Measurements from ENCODE around the gene SEPTIN12. TPM values are rescaled to one million over a fixed set of nuclear protein-coding genes. Genes with fewer than 3 reads are reported as not detected.

The SEPTIN12 gene
- polyA plus RNA-seq, 1 donor from 2014 or later: 1.8 TPM

- TF ChIP-seq EZH2 (IDR thresholded peaks at IDR 0.05; ENCODE audit: borderline replicate concordance, insufficient read depth, low read length, poor library complexity, severe bottlenecking) (no peak), REST (IDR thresholded peaks at IDR 0.05; ENCODE audit: borderline replicate concordance) (no peak), RAD21 (conservative IDR thresholded peaks at IDR 0.05) (no peak), POLR2AphosphoS5 (IDR thresholded peaks at IDR 0.05) (no peak), SMC3 (conservative IDR thresholded peaks at IDR 0.05; ENCODE audit: poor library complexity) (no peak), TAF1 (IDR thresholded peaks at IDR 0.05; ENCODE audit: low read depth) (no peak), MXI1 (conservative IDR thresholded peaks at IDR 0.05; ENCODE audit: poor library complexity, severe bottlenecking) (no peak), EP300 (conservative IDR thresholded peaks at IDR 0.05; ENCODE audit: poor library complexity, severe bottlenecking) (no peak), CTCF (IDR thresholded peaks at IDR 0.05; ENCODE audit: poor library complexity, severe bottlenecking) (no peak)
- Histone ChIP-seq H3F3A (ENCODE audit: insufficient read depth, low read length, poor library complexity, severe bottlenecking) (no peaks in the 10 kb centered on the region), H2AFZ (ENCODE audit: low read depth, low read length) (no peak overlapping the region), H3K9ac (ENCODE audit: low read length) (no peak overlapping the region), H4K20me1 (ENCODE audit: insufficient read depth) (no peaks in the 10 kb centered on the region), H3K27me3 (ENCODE audit: insufficient read depth, low read depth, low read length) (no peaks in the 10 kb centered on the region), H3K9me3 (ENCODE audit: low read length) (no peaks in the 10 kb centered on the region), H3K4me2 (ENCODE audit: low read length) (no peak overlapping the region), H3K79me2 (replicated peaks; ENCODE audit: insufficient read depth, low read length) (no peaks in the 10 kb centered on the region), H3K27ac (ENCODE audit: low read length) (no peak overlapping the region), H3K4me3 (ENCODE audit: low read length) (no peak overlapping the region), H3K36me3 (ENCODE audit: insufficient read depth, low read length) (no peaks in the 10 kb centered on the region), H3K9me2 (ENCODE audit: insufficient read depth, low read length) (no peaks in the 10 kb centered on the region)
These were observed 4.9 kb upstream of the SEPTIN12 start for GRCh38 chr16:4792951-4793513.

- TF ChIP-seq POLR2AphosphoS5 (IDR thresholded peaks at IDR 0.05) (no peak), EP300 (conservative IDR thresholded peaks at IDR 0.05; ENCODE audit: poor library complexity, severe bottlenecking) (no peak), SMC3 (conservative IDR thresholded peaks at IDR 0.05; ENCODE audit: poor library complexity) (no peak), RAD21 (conservative IDR thresholded peaks at IDR 0.05) (no peak), MXI1 (conservative IDR thresholded peaks at IDR 0.05; ENCODE audit: poor library complexity, severe bottlenecking) (no peak), REST (IDR thresholded peaks at IDR 0.05; ENCODE audit: borderline replicate concordance) (no peak), CTCF (IDR thresholded peaks at IDR 0.05; ENCODE audit: poor library complexity, severe bottlenecking) (no peak), EZH2 (IDR thresholded peaks at IDR 0.05; ENCODE audit: borderline replicate concordance, insufficient read depth, low read length, poor library complexity, severe bottlenecking) (no peak), TAF1 (IDR thresholded peaks at IDR 0.05; ENCODE audit: low read depth) (no peak)
- no peak overlapping the region for H2AFZ ChIP-seq (ENCODE audit: low read depth, low read length)
- H3K9ac ChIP-seq (ENCODE audit: low read length): no peak overlapping the region
- no peak overlapping the region for H3K4me3 ChIP-seq (ENCODE audit: low read length)
- H3K27ac ChIP-seq (ENCODE audit: low read length): no peak overlapping the region
- H3K79me2 ChIP-seq (replicated peaks; ENCODE audit: insufficient read depth, low read length): no peaks in the 10 kb centered on the region
- H3K36me3 ChIP-seq (ENCODE audit: insufficient read depth, low read length): no peaks in the 10 kb centered on the region
- H3F3A ChIP-seq (ENCODE audit: insufficient read depth, low read length, poor library complexity, severe bottlenecking): no peaks in the 10 kb centered on the region
- no peak overlapping the region for H3K4me2 ChIP-seq (ENCODE audit: low read length)
- no peaks in the 10 kb centered on the region for H4K20me1 ChIP-seq (ENCODE audit: insufficient read depth)
- H3K9me3 ChIP-seq (ENCODE audit: low read length): no peaks in the 10 kb centered on the region
- H3K9me2 ChIP-seq (ENCODE audit: insufficient read depth, low read length): no peaks in the 10 kb centered on the region
- H3K27me3 ChIP-seq (ENCODE audit: insufficient read depth, low read depth, low read length): no peaks in the 10 kb centered on the region
These were observed 2.7 kb upstream of the SEPTIN12 start for GRCh38 chr16:4790871-4791270.

Data from neural cell (in vitro differentiated cells).